Measurements from ENCODE around the gene PXYLP1.

DNA sequence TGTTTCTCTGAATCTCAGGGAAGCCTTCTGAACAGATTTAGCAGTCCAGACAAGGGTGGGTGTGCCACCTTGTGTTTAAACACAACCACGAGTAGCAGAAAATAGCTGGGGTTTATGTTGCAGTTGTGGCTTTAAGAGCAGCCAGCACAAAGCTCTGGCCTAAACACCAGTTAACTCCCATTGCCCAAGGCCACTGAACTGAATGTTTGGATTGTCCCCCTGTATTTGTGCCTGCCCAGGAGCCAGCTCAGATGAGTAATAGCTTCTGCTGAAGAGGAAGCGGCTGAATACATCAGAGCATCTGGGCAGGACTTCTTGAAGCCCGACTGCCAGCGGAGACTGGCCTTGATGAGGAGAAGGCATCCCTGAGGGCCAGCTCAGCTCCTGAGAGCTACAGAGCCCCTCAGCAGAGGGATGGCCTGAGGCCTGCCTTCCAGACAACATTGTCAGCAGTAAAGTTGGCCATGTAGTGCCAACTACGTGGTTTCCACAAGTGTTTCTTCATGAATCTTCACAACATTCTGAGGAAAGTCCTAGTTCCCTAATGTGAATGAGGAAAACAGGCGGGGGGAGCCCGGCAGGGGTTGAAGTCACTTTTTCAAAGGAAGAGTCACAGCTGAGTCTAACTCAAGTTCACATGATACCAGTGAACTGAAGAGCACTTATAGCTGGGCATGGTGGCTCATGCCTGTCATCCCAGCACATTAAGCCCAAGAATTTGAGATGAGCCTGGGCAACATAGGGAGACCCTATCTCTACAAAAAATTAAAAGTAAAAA, 70.9 kb downstream of the PXYLP1 start:
- TF ChIP-seq CTCF (conservative IDR thresholded peaks at IDR 0.05; ENCODE audit: low read length) (no peak), EZH2phosphoT487 (IDR thresholded peaks at IDR 0.05; ENCODE audit: borderline replicate concordance, low read depth, low read length) (no peak)

Data from OCI-LY7 (cell line).